DMS79 (cell line): ENCODE measurements around the gene SLMAP.
"Not testable (repeated sequence)": the region's sequence is repeated elsewhere in the genome, so short reads cannot be mapped to it uniquely, and the experiment has no call there.

ENCODE experiments used
- DNase-seq: peaks from one replicate; lab custom pipeline; 2025; lab: John Stamatoyannopoulos, UW

The SLMAP gene

DNA sequence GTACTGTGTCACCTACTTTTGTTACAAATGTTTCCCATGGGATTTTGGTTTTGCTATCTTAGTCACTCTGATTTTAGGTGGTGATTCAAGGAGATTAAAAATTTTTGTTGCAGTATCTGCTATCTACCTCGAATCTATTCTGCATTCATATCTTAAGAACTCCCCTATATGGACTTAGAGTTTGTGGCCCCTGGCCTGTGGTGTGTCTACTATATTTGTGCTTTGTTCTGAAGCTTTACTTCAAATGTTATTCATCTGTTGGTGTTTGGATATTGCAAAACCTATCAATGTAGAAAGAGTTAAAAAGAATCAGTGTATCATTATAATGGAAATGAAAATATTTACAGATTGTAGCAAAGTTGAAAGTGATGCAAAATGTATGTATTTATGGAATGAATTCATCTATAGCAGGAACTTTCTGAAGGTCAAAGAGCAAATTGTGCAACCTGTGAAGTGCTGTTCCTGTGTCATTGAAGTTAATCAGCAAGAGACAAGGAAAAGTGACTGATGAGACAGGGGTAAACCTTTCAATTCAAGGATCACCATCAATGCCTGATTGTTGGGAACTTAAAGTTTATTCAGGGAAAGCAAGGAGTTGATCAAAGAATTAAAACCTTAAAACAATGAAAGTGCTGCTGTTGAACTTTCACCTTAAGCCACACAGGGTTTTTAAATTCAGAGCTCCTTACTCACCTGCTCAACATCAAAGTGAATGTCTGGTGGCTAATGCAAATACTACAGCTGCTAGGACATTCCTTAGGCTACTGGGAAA is 71.0 kb downstream of the SLMAP start:
- no peak for DNase-seq

- no peak for DNase-seq
Observed at GRCh38 chr3:57827757-57828156, 71.6 kb downstream of the SLMAP start.

DNA sequence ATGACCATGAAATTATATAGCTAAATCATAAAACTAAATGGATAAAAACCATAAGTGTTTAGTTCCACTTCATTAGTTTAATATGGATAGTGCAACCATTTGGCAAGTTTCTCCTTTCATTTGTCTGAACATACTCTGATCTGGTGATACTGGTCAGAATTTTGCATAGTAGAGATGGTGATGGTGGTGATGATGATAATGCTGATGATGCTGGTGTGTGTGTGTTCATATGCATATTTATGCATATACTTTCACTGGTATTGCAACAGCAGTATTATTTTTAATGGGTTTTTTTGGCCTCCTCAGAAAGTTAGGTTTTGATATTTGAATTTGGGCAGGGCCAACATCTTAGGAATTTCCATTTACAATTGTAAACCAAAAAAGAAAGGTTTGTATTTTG is 76.4 kb downstream of the SLMAP start:
- no peak for DNase-seq

DNA sequence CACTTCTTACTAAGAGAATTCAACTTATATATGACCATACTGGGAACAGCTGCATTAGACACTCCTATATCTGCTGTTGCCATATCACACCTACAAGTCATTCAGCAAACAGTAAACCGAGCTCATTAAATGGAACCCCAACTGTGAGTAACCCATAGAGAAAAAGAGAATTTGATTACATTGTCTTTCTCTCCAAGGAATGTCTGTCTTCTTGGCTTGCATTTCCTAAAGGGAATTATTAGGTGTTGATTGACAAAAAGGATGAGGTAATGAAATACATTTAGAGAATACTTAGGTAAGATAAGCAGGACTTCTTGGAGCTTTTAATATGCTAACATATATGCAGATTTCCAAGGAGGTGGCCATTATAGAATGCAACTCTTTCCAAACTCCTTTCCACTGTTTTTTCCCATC is 76.8 kb downstream of the SLMAP start:
- DNase-seq, result no peak

DNA sequence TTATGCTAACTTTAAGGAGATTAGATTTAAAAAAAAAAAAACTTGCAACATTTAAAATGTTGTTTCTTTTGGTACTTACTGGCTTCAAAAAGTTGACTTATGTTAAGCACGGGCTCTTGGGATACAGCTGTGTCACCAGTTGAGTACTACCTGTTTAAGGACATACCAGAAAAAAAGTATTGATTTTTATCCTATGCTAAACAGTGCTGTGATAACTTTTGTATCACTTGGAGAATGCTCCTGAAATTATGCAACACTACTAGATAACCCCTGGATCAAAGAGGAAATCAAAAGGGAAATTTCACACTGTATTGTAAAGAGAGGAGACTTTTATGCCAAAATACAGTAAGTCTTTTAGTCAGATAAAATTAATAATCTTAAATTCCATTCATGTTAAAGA is 77.7 kb downstream of the SLMAP start:
- DNase-seq, result no peak

DNA sequence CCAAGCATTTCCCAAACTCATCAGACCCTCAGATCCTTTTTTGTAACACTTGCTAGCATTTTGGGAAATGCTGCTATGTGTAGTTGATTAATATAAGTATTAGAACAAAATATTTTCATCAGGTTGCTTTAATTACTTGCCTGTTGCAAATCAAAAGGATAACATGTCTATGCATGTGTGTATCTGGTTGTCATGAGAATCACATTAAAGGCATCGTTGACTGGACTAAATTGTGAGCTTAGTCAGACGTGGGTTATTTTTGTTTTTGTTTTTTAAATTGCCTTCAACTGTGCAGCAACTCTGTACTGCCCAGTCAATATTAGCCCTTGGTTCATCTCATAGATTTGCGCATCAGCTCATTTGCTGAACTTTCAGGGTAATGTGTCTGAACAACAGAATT is 81.6 kb downstream of the SLMAP start:
- DNase-seq, result no peak

DNA sequence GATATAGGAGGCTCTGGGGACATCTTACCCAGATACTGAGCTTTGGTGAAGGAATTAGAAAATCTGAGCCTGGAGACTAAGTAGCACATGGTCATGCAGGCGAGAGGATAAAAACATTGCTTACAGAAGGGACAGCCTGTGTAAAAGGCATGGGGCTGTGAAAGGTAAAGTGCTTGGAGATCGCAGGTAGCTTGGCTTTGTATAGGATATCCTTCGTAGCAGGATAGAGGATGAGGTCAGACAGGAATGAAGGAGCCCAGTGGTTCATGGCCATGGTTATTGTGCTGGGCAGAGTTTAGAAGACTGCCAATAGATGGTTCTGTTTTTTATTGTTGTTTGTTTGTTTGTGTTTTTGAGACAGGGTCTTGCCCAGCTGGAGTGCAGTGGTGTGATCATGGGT is 82.5 kb downstream of the SLMAP start:
- no peak for DNase-seq

DNA sequence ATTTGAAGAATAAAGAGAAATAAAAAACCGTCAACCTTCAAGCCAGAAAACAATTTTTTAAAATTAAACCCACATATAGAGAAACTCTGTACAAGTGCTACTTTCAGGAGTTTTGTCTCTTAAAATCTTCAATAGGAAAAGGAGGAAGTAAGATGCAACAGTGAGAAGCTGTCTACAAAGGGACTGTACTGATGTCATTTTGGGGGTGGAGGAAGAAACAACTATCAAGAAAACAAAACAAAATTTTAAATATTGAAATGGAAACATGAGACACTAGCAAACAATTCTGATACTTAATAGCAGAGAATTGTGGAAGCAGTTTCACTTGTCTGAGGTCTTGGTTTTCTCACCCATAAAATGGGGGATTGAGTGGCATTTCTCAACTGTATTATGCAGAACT is 84.4 kb downstream of the SLMAP start:
- no peak for DNase-seq

DNA sequence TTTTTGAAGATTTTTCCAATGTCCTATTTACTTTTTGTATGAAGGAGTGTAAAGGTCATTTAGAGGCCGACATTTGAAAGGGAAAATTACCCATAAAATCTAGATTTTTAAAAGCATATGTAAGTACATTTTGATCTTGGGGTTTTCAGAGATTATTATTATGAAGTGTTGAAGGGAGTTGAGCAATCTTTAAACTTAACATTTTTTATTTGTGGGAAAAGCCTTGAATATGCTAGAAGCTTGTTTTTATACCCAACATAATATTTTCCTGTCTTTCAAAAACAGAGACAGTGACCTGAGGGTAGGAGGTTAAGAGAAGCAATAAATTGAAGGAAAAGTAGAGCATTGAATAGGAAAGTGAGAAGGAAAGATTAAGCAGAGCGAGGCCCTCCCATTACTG is 85.7 kb downstream of the SLMAP start:
- no peak for DNase-seq

DNA sequence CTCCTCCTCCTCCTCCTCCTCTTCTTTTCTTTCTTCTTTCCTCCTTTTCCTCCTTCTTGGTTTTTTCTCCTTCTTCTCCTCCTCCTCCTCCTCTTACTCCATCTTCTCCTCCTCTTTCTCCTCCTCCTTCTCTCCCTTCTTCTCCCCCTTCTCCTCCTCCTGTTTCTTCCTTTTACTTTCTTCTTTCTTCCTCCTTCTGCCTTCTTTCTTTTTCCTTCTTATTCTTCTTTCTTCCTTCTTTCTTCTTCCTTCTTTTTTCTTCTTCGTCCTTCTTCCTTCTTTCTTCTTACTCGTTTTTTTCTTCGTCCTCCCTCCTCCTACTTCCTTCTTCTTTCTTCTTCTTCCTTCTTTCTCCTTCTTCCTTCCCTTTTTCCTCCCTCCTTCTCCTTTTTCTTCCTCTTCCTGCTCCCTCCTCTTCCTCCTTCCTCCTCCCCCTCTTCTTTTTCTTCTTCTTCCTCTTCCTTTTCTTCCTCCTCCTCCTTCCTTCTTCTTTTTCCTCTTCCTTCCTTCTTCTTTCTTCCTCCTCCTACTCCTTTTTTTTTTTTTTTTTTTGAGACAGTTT is 92.1 kb downstream of the SLMAP start:
- DNase-seq, result no peak

DNA sequence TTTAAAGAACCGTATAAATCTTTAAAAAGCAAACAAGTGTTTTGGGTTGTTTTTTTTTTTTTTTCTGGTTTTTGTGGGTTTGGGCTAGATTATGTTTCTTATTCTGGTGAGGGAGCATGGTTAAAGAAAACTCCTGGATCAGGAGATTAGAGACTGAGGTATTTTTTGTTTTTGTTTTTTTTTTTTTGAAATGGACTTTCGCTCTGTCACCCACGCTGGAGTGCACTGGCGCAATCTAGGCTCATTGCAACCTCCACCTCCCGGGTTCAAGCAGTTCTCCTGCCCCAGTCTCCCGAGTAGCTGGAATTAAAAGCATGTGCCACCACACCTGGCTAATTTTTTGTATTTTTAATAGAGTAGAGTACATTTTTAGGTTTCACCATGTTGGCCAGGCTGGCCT is 95.2 kb downstream of the SLMAP start:
- DNase-seq, result no peak

DNA sequence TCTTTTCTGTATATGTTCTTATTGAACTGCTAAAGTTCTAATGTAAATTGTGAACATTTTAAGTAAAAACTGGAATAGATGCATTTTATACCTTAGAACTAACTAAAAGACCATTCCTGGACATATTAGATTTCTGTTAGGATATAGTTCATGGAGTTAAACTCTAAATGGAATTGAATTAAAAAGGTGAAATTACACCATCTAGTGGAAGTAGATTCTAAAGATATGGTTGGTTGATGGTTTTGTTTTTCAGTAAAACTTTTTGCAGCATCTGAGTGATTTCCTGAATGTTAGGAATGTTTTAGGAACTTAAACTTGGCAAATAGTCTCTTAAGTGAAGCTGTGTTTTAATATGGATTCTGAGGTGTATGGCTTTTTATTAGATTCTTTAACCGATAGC is 96.8 kb downstream of the SLMAP start:
- DNase-seq, result no peak

- DNase-seq, result no peak
Observed at GRCh38 chr3:57855281-57855680, 99.2 kb downstream of the SLMAP start.

GRCh38 chr3:57855943-57856342 is 99.8 kb downstream of the SLMAP start:
- no peak for DNase-seq

DNA sequence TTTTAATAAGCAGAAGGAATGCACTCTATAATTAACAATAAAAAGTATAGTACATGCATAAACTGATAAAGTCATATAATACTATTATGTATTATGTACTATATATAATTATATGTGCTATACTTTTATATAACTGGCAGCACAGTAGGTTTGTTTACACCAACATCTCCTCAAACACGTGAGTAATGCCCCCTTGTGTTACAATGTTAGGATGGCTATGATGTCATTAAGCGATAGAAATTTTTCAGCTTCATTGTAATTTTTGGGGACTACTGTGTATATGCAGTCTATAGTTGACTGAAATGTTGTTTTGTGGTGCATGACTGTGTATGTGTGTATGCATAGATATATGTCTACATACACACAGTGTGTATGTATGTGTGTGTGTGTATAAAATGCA is 100.6 kb downstream of the SLMAP start:
- DNase-seq, result no peak

DNA sequence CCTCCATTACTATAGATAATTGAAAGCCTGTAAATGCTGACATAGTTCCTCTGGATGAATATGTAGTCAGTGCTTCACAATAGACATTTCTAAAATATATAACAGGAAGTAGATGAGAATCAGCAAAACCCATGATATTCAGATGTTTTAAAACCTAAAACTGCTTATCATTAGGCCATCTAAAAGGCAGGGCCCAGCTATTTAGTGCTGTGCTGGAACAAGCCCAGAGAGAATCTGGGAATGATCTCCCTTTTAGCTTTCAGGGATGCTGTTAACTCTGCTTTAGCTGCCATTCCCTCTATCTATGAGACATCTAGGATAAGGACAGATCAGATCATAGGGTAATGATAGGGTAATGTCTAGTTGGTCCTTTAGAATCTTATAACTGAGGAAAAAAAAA is 106.8 kb downstream of the SLMAP start:
- DNase-seq, result no peak

DNA sequence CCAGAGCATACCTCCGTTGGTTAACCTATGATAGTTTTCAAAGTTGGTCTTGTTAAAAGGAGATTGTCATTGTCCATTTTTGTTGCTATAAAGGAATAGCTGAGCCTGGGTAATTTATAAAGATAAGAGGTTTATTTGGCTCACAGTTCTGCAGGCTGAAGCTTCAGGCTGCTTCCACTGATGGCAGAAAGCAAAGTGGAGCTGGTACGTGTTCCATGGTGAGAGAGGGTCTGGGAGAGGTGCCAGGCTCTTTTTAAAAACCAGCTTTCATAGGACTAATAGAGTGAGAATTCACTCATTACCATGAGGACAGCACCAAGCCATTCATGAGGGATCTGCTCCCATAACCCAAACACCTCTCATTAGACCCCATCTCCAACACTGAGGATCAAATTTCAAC is 107.3 kb downstream of the SLMAP start:
- no peak for DNase-seq

- no peak for DNase-seq
Observed at GRCh38 chr3:57864853-57865252, 108.7 kb downstream of the SLMAP start.

GRCh38 chr3:57869110-57869509 is 113.0 kb downstream of the SLMAP start:
- DNase-seq, result not testable (repeated sequence)

DNA sequence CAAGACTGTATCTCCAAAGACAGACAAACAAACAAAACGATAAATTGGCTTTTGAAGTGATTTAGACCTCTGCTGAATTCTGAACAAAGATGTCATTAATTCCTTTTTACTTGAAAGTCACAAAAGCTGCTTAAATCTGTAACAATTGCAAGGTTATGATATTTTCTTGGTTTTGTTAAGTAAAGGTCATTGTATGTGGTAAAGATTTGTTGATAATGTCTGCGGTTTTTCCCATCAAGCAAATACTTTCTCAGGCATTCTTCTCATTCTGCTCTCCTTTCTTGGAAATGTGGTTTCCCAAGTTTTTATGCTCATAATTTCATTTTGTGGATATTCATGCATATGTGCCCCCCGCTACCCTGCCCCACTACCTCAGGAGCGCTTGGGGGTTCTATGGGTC is 116.5 kb downstream of the SLMAP start:
- DNase-seq, result no peak

DNA sequence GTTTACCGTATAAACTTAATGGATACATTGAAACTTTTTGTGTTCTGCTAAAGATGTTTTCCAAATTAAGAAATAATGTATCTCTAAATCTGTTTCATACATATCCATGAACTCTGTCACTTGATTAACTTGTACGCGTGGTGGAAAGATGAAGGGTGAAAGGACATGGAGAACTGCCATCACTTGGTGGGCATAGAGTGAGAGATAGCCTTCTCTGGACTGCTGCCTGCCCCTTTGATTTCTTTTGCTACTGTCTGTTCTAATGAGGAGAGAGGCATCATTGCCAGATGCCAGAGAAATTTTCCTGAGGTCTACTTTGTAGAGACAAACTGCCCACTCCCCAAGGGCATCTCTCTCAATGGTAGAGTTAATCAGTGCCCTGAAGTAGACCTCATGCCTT is 120.5 kb downstream of the SLMAP start:
- DNase-seq, result no peak

DNA sequence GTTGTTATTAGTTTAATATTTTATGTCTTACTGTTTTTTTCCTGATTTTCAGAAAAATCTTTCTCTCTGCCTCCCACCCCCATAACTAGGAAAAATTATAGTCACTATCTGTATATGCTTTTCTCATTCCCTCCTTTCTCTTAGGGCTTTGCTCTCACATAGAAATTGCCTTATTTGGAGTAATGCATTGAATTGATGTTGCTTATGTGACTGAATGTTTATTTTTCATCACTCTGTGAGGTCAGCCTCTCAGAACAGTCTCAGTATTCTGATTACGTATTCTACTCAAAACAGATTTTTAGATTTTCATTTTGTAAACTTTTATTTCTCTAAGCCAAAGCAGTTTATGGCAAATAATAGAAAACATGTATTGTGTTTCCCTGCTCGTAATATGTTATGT is 121.0 kb downstream of the SLMAP start:
- DNase-seq, result no peak

DNA sequence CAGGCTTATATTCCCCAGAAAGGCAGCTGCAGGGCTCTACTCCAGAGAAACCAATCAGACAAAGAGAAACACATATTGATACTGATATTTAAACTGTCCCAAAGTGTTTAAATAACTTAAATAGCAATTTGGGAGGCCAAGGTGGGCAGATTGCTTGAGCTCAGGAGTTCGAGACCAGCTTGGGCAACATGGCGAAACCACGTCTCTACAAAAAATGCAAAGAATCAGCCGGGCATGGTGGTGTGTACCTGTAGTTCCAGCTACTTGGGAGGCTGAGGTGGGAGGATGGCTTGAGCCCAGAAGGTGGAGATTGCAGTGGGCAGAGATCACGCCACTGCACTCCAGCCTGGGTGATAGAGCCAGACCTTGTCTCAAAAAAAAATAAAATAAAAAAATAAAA is 128.3 kb downstream of the SLMAP start:
- DNase-seq, result not testable (repeated sequence)

DNA sequence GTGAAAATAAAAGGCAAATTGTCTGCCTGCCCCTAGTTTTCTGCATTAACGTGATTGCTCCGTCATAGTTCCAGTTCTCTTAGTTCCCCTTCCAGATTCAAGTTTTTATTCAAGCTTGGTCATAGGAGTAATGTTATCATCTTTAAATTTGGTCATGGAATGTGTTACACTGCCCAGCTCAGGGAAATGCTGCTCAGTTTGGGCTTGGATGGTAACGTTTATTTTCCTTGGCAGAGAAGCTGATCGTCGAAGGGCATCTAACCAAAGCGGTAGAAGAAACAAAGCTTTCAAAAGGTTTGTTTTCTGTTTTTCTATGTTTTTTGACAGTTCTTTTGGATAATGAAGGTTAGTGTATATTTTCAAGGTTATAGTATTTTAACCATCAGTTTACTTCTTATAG is 133.7 kb downstream of the SLMAP start:
- no peak for DNase-seq
